HG03558 (cell line): ENCODE measurements around the gene ERFE.
"Not testable (repeated sequence)": the region's sequence is repeated elsewhere in the genome, so short reads cannot be mapped to it uniquely, and the experiment has no call there.

ENCODE experiments used
- ATAC-seq: cut with Tn5 transposase; IDR thresholded peaks from one replicate; pipeline ENCODE4 v1.9.1; 2021; ENCODE audit warnings: moderate number of reproducible peaks; ENCODE audit not compliant: unreplicated experiment; ENCODE audit errors: extremely low read depth

ERFE gene

GRCh38 chr2:238158509-238159070 lies at the start of gene ERFE:
Gene ERFE, plus strand, starts transcription at chr2:238158970. Its CDS starts 38 bp downstream, at chr2:238159008.
- no peak for ATAC-seq

- ATAC-seq = no peak
Observed at GRCh38 chr2:238113611-238114010, 45.2 kb upstream of the ERFE start.

- ATAC-seq = no peak
Observed at GRCh38 chr2:238114331-238114841, 44.4 kb upstream of the ERFE start.

- ATAC-seq = no peak
Observed at GRCh38 chr2:238114851-238115660, 43.7 kb upstream of the ERFE start.

GRCh38 chr2:238115709-238116108 lies 43.1 kb upstream of the ERFE start:
- ATAC-seq = not testable (repeated sequence)

- ATAC-seq = no peak
Observed at GRCh38 chr2:238116298-238117198, 42.2 kb upstream of the ERFE start.

GRCh38 chr2:238117199-238118154 lies 41.3 kb upstream of the ERFE start:
- ATAC-seq = no peak

GRCh38 chr2:238119756-238120462 lies 38.9 kb upstream of the ERFE start:
- no peak for ATAC-seq

- no peak for ATAC-seq
Observed at GRCh38 chr2:238120463-238121298, 38.1 kb upstream of the ERFE start.

GRCh38 chr2:238121511-238122286 lies 37.1 kb upstream of the ERFE start:
- no peak for ATAC-seq

- no peak for ATAC-seq
Observed at GRCh38 chr2:238122287-238123217, 36.2 kb upstream of the ERFE start.

- ATAC-seq = no peak
Observed at GRCh38 chr2:238123218-238123971, 35.4 kb upstream of the ERFE start.

- no peak for ATAC-seq
Observed at GRCh38 chr2:238123991-238124470, 34.7 kb upstream of the ERFE start.

- ATAC-seq = no peak
Observed at GRCh38 chr2:238124488-238125126, 34.2 kb upstream of the ERFE start.
